LNCaP clone FGC (cell line): Measurements from ENCODE around the gene DNAJC13.
A peak's percentile ranks its signal among the peaks of the same experiment; 100 is the strongest.

Experiments used
- DNase-seq: peaks from one replicate; pipeline ENCODE4 v3.0.0-alpha.2; 2011; ENCODE audit warnings: low read depth
- H3K4me3 ChIP-seq: 2 replicates; pipeline ENCODE4 v1.5.1; 2011; ENCODE audit warnings: mild to moderate bottlenecking, low read depth, low read length, control low read depth
- TF ChIP-seq, protein P1 (sequence below): IDR thresholded peaks from 2 replicates; pipeline ENCODE4 v1.5.1; 2012; ENCODE audit warnings: mild to moderate bottlenecking; ENCODE audit not compliant: control insufficient read depth, insufficient read depth; ENCODE audit errors: extremely low read depth

Gene DNAJC13

DNA sequence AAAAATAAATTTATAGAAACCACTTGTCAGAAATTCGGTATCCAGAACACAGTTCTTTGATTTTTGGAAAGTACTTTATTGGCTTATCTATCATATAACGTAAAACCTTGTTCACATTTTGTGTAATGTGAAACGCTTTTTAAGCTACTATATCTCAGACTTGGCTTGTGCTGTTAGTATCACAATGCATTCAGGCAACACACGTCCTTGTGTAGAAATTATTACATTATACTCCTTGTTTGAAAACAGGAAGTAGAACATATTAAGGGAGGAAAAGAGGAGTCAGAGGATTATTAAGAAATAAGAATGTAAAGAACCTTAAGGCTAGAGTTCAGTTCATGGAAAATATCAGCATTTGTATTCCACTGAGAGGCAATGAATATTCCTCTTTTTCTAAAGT, 1.6 kb downstream of the DNAJC13 start:
- H3K4me3 ChIP-seq = peak overlapping the region; percentile 100
- TF ChIP-seq, protein P1, sequence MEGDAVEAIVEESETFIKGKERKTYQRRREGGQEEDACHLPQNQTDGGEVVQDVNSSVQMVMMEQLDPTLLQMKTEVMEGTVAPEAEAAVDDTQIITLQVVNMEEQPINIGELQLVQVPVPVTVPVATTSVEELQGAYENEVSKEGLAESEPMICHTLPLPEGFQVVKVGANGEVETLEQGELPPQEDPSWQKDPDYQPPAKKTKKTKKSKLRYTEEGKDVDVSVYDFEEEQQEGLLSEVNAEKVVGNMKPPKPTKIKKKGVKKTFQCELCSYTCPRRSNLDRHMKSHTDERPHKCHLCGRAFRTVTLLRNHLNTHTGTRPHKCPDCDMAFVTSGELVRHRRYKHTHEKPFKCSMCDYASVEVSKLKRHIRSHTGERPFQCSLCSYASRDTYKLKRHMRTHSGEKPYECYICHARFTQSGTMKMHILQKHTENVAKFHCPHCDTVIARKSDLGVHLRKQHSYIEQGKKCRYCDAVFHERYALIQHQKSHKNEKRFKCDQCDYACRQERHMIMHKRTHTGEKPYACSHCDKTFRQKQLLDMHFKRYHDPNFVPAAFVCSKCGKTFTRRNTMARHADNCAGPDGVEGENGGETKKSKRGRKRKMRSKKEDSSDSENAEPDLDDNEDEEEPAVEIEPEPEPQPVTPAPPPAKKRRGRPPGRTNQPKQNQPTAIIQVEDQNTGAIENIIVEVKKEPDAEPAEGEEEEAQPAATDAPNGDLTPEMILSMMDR = no peak
- no peak for DNase-seq

DNA sequence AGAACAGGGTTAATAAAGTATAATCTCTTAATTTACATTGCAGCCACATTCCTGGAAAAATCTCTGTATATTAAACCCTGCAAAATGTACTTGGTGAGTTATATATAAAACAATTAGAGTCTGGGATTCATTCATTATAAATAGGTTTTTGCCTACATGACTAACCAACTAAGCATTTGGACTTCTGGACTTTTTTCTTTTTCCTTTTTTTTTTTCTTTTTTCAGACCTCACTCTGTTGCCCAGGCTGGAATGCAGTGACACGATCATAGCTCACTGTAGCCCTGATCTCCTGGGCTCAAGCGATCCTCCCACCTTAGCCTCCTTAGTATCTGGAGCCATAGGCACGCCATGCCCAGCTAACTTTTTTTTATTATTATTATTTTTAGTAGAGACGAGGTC, 4.5 kb downstream of the DNAJC13 start:
- TF ChIP-seq, protein P1 = no peak
- no peak overlapping the region for H3K4me3 ChIP-seq
- DNase-seq = no peak

DNA sequence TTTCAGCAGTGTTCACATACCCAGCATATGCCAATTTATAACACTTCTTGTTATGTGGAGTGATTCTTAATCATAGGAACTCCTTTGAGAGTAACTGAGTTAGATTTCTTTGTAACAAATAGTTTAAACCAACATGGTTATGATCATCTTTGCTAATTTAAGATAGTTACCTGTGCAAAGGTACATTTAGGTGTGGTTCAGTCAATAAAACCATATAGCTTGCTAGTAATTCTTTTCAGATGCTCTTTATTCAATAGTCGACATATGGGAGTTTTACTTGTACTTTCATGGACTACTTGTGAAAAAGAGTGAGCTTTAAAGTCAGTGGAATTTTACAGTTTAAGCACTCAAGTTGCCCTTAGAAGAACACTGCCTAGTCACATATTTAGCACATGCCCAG, 5.2 kb downstream of the DNAJC13 start:
- TF ChIP-seq, protein P1 = no peak
- no peak for DNase-seq
- H3K4me3 ChIP-seq = no peak overlapping the region

DNA sequence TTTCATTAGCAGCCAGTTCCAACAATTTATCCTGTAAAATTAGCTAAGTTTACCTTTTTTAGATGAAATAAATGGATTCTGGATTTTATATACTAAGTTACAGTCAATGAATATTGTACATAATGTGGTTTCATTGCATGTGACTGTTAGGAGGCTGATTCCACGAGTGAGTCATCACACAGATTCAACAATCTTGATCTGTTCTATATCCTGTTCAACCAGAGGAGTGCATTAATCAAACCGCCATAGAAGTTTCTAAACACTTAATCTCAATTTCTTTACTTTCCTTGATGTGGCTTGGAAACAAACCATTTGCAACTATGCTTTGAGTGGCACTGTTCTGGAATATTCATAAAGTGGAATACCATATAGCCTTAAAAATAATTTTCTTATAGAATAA, 15.3 kb downstream of the DNAJC13 start:
- peak; percentile 10 for DNase-seq
- H3K4me3 ChIP-seq = no peak overlapping the region

DNA sequence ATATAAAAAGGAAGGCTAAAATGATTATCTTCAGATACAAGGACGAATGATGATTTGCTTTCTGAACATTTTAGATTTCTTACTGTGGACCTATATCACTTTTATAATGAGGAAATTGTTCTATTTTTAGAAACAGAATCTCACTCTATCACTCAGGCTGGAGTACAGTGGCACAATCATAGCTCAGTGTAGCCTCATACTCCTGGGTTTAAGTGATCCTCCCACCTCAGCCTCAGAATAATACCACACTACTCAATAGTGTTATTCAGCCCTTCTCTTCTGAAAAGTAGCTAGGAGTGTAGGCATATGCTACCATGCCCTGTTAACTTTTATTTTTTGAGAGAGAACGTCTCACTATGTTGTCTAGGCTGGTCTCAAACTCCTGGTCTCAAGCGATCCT, 15.8 kb downstream of the DNAJC13 start:
- TF ChIP-seq, protein P1 = no peak
- DNase-seq = no peak
- no peak overlapping the region for H3K4me3 ChIP-seq

More for the DNA sequence above, 15.3 kb downstream of the DNAJC13 start:
- TF ChIP-seq, protein P1 = no peak

DNA sequence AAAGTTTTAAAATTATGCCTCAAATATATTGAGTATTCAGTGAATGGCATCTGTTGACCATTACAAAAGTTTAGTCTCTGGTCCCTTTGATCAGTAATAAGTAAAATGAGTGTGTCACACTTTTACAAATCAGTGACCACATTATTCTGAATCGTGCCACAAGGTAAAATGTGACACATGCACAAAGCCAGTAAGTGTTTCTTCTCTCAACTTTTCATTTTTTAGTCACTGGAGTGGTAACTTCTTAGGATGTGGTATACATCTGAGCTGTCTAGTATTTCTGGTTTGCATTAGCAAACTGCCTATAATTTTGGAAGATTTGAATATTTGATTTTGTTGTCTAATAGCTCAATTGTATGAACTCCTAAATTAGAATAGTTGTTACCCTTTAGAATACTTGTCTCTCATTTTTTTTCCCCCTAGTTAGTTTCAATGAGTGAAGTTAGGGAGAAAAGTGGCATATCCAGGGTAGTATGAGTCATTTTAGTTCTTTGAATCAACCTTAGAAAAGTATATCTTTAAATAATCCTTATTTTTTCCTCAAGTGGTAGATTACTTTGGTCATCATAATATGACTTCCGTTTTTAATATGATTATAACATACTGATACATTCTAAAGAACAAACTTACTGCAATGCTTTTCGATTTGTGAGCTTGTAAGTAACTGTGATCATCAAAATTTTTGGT, 18.1 kb downstream of the DNAJC13 start:
- no peak overlapping the region for H3K4me3 ChIP-seq
- TF ChIP-seq, protein P1 = no peak
- no peak for DNase-seq

DNA sequence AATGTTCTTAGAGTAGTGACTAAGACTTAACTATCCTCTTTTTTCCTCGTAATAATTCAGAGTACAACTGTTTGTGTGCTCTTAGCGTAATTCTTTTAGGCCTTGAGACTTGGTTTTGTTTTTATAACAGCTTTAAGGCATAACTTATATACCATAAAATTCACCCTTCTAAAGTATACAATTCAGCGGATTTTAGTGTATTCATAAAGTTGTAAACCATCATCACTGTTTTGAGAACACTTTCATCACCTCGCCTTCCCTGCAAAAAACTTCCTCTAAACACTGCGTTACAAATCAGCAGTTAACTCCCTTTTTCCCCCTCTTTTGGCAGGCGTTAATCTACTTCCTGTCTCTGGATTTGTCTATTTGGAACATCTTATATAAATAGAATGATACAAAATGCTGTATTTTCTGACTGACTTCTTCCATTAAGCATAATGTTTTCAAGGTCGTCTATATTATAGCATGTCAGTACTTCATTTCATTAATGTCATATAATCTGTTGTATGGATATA, 18.7 kb downstream of the DNAJC13 start:
- TF ChIP-seq, protein P1 = no peak
- H3K4me3 ChIP-seq = no peak overlapping the region
- no peak for DNase-seq
